ENCODE data around the gene SEMG2. TPM values are rescaled to one million over a fixed set of nuclear protein-coding genes. Genes with fewer than 3 reads are reported as not detected.

Gene SEMG2
- total RNA-seq, 2 experiments from 2014 or later, result not detected

DNA sequence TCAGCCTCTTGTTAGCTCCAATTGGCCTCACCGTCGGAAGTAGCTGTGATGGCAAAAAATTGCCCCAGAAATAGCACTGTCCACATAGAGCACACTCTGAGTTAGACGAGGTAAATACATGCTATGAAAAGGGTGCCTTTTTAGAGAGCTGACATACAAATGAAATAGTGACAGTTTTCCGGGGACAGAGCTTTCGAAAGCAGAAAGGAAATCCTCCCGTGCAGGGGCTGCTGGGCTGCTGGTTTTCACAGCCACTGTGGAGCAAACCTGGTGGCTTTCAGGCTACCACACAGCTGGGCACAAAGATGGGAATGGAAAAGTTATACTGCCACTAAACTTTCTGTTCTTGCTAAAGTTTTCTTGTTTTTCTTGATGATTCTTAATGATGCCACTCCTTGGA, 24.9 kb downstream of the SEMG2 start:
- H3K36me3 Mint-ChIP-seq (ENCODE audit: low read depth), result no peaks in the 10 kb centered on the region
- Histone ChIP-seq H3K9me3 (ENCODE audit: control insufficient read depth in 1 of 2, insufficient read depth in 1 of 2, low read length in 2 of 2) (no peaks in the 10 kb centered on the region), H3K27ac (ENCODE audit: low read depth in 1 of 2, low read length in 2 of 2) (no peak overlapping the region), H3K4me3 (ENCODE audit: low read length) (no peak overlapping the region), H3K4me1 (ENCODE audit: insufficient read depth, low read length) (no peaks in the 10 kb centered on the region), H3K27me3 (ENCODE audit: control insufficient read depth in 1 of 2, insufficient read depth in 2 of 2, low read length in 2 of 2) (peaks cover 8 to 45% of the 10 kb centered on the region in 2 experiments), H3K36me3 (ENCODE audit: insufficient read depth, low read length) (no peaks in the 10 kb centered on the region)
- peaks cover 81% of the 10 kb centered on the region for H3K27me3 Mint-ChIP-seq
- no peak overlapping the region for H3K4me3 Mint-ChIP-seq
- no peaks in the 10 kb centered on the region for H3K4me1 Mint-ChIP-seq (ENCODE audit: low read depth)
- POLR2A ChIA-PET, result no interaction called here
- CTCF ChIA-PET, result no interaction called here
- TF ChIP-seq, protein P1, sequence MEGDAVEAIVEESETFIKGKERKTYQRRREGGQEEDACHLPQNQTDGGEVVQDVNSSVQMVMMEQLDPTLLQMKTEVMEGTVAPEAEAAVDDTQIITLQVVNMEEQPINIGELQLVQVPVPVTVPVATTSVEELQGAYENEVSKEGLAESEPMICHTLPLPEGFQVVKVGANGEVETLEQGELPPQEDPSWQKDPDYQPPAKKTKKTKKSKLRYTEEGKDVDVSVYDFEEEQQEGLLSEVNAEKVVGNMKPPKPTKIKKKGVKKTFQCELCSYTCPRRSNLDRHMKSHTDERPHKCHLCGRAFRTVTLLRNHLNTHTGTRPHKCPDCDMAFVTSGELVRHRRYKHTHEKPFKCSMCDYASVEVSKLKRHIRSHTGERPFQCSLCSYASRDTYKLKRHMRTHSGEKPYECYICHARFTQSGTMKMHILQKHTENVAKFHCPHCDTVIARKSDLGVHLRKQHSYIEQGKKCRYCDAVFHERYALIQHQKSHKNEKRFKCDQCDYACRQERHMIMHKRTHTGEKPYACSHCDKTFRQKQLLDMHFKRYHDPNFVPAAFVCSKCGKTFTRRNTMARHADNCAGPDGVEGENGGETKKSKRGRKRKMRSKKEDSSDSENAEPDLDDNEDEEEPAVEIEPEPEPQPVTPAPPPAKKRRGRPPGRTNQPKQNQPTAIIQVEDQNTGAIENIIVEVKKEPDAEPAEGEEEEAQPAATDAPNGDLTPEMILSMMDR (IDR thresholded peaks at IDR 0.05), result no peak
- ATAC-seq (ENCODE audit: poor library complexity), result no peak
- intact Hi-C loops (cut with DNase I, micrococcal nuclease), result no loop called here
- H3K9me3 Mint-ChIP-seq, result no peaks in the 10 kb centered on the region
- no peak for DNase-seq
- no peak overlapping the region for H3K27ac Mint-ChIP-seq

DNA sequence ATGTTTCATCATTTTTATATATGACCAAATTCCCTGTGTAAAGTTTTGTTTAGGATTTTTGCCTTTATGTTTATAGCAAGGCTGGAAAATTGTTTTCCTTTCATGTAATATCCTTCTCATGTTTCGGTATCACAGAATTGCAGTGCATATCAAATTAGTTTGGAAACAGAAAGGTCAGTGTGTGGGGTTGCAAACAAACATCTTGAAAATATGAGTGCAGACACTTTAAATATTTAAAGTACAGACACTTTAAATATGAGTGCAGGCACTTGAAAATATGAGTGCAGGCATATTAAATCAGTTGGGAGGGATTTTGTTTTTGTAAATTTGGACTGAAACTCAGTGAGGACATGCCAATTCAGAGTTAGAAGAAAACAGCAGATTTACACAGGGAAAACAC, 26.7 kb downstream of the SEMG2 start:
- H3K4me3 ChIP-seq (ENCODE audit: low read length), result no peak overlapping the region
- intact Hi-C loops (cut with DNase I, micrococcal nuclease), result no loop called here
- POLR2A ChIA-PET, result no interaction called here
- Mint-ChIP-seq H3K9me3 (no peaks in the 10 kb centered on the region), H3K4me3 (no peak overlapping the region), H3K4me1 (ENCODE audit: low read depth) (no peaks in the 10 kb centered on the region), H3K27ac (no peak overlapping the region), H3K27me3 (peaks cover 80% of the 10 kb centered on the region), H3K36me3 (ENCODE audit: low read depth) (no peaks in the 10 kb centered on the region)
- no peaks in the 10 kb centered on the region for H3K4me1 ChIP-seq (ENCODE audit: insufficient read depth, low read length)
- ATAC-seq (ENCODE audit: poor library complexity) (no peak), DNase-seq (no peak)
- CTCF ChIA-PET, result no interaction called here
- TF ChIP-seq, protein P1 (IDR thresholded peaks at IDR 0.05), result no peak
- no peaks in the 10 kb centered on the region for H3K36me3 ChIP-seq (ENCODE audit: insufficient read depth, low read length)
- H3K9me3 ChIP-seq (ENCODE audit: control insufficient read depth in 1 of 2, insufficient read depth in 1 of 2, low read length in 2 of 2), result no peaks in the 10 kb centered on the region
- peaks cover 8 to 54% of the 10 kb centered on the region in 2 experiments for H3K27me3 ChIP-seq (ENCODE audit: control insufficient read depth in 1 of 2, insufficient read depth in 2 of 2, low read length in 2 of 2)
- no peak overlapping the region for H3K27ac ChIP-seq (ENCODE audit: low read depth in 1 of 2, low read length in 2 of 2)

DNA sequence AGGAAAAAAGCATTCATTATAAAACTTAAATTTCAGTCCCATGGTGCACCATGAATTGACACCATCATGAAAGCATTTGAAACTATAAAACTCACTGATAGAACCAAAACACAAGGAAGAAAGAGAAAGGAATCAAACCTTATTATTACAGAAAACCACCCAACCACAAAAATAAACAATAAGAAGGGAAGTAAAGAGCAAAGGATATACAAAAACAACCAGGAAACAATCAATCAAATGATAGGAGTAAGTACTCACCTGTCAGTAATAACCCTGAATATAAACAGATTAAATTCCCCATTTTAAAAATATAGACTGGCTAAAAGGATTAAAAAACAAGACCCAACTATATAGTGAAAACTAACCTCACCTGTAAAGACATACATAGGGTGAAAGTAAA, 27.4 kb downstream of the SEMG2 start:
- peaks cover 14 to 54% of the 10 kb centered on the region in 2 experiments for H3K27me3 ChIP-seq (ENCODE audit: control insufficient read depth in 1 of 2, insufficient read depth in 2 of 2, low read length in 2 of 2)
- TF ChIP-seq, protein P1 (IDR thresholded peaks at IDR 0.05), result no peak
- H3K36me3 ChIP-seq (ENCODE audit: insufficient read depth, low read length), result no peaks in the 10 kb centered on the region
- ChIA-PET CTCF (no interaction called here), POLR2A (no interaction called here)
- no peaks in the 10 kb centered on the region for H3K9me3 Mint-ChIP-seq
- H3K4me1 Mint-ChIP-seq (ENCODE audit: low read depth), result no peaks in the 10 kb centered on the region
- H3K9me3 ChIP-seq (ENCODE audit: control insufficient read depth in 1 of 2, insufficient read depth in 1 of 2, low read length in 2 of 2), result no peaks in the 10 kb centered on the region
- intact Hi-C loops (cut with DNase I, micrococcal nuclease), result no loop called here
- H3K4me3 ChIP-seq (ENCODE audit: low read length), result no peak overlapping the region
- peaks cover 77% of the 10 kb centered on the region for H3K27me3 Mint-ChIP-seq
- ATAC-seq (ENCODE audit: poor library complexity) (no peak), DNase-seq (no peak)
- H3K27ac Mint-ChIP-seq, result no peak overlapping the region
- H3K27ac ChIP-seq (ENCODE audit: low read depth in 1 of 2, low read length in 2 of 2), result no peak overlapping the region
- H3K4me1 ChIP-seq (ENCODE audit: insufficient read depth, low read length), result no peaks in the 10 kb centered on the region
- H3K36me3 Mint-ChIP-seq (ENCODE audit: low read depth), result no peaks in the 10 kb centered on the region
- no peak overlapping the region for H3K4me3 Mint-ChIP-seq

All from CD4-positive, alpha-beta T cell (primary cell).